Gastroesophageal sphincter (tissue), 3 donors: ENCODE results near the gene DENND4C.

Source experiments
- POLR2A ChIP-seq, 2 donors: fragments of 450-650 bp; IDR thresholded peaks; one replicate each; pipeline ENCODE4 v1.6.1; 2017; ENCODE audit warnings: antibody characterized with exemption in 2 of 2, mild to moderate bottlenecking in 2 of 2, moderate library complexity in 1 of 2
- POLR2AphosphoS5 ChIP-seq: sonication (generic); formaldehyde crosslinking; IDR thresholded peaks from one replicate; pipeline ENCODE4 v1.6.1; 2017; ENCODE audit warnings: antibody characterized with exemption
- TF ChIP-seq, protein P1 (sequence below), 4 experiments: fragments of 200-600 bp in 2 of 4; fragments of 450-650 bp in 2 of 4; sonication (generic) in 1 of 4; IDR thresholded peaks; one replicate each; pipeline ENCODE4 v1.5.1; 2017 to 2019; ENCODE audit warnings: antibody characterized with exemption in 4 of 4, mild to moderate bottlenecking in 2 of 4, moderate library complexity in 2 of 4

DNA sequence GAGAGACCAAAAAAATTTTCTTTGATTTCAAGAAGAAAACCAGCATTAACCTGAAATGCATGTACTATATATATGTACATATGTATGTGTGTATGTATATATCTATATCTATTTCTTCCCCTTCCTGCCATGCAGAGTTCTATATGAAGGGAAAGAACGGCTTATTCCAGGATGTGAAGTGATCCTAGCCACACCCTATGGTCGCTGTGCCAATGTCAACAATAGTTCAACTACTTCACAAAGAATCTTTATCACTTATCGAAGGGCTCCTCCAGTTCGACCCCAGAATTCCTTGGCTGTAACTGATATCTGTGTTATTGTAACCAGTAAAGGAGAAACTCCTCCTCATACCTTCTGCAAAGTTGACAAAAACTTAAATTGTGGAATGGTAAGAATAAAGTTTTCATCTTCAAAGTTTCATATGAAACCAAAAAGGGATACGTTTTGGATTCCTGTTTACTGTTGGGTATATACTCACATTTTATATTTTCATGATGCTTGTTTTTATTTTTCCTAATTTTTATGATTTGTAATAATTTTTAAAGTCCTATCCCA lies 56.2 kb downstream of the DENND4C start:
- TF ChIP-seq POLR2A (IDR thresholded peaks at IDR 0.05) = no peak
- TF ChIP-seq, protein P1, sequence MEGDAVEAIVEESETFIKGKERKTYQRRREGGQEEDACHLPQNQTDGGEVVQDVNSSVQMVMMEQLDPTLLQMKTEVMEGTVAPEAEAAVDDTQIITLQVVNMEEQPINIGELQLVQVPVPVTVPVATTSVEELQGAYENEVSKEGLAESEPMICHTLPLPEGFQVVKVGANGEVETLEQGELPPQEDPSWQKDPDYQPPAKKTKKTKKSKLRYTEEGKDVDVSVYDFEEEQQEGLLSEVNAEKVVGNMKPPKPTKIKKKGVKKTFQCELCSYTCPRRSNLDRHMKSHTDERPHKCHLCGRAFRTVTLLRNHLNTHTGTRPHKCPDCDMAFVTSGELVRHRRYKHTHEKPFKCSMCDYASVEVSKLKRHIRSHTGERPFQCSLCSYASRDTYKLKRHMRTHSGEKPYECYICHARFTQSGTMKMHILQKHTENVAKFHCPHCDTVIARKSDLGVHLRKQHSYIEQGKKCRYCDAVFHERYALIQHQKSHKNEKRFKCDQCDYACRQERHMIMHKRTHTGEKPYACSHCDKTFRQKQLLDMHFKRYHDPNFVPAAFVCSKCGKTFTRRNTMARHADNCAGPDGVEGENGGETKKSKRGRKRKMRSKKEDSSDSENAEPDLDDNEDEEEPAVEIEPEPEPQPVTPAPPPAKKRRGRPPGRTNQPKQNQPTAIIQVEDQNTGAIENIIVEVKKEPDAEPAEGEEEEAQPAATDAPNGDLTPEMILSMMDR (IDR thresholded peaks at IDR 0.05) = no peak
- TF ChIP-seq POLR2AphosphoS5 = no peak
